Inferior parietal cortex (tissue), 1 donor: ENCODE data around the gene MRPL20.
"Not testable (repeated sequence)": the region's sequence is repeated elsewhere in the genome, so short reads cannot be mapped to it uniquely, and the experiment has no call there.

Experiments used
- DNase-seq: peaks from one replicate; pipeline ENCODE4 v3.0.0-alpha.2; 2016; ENCODE audit errors: extremely low spot score

The MRPL20 gene

DNA sequence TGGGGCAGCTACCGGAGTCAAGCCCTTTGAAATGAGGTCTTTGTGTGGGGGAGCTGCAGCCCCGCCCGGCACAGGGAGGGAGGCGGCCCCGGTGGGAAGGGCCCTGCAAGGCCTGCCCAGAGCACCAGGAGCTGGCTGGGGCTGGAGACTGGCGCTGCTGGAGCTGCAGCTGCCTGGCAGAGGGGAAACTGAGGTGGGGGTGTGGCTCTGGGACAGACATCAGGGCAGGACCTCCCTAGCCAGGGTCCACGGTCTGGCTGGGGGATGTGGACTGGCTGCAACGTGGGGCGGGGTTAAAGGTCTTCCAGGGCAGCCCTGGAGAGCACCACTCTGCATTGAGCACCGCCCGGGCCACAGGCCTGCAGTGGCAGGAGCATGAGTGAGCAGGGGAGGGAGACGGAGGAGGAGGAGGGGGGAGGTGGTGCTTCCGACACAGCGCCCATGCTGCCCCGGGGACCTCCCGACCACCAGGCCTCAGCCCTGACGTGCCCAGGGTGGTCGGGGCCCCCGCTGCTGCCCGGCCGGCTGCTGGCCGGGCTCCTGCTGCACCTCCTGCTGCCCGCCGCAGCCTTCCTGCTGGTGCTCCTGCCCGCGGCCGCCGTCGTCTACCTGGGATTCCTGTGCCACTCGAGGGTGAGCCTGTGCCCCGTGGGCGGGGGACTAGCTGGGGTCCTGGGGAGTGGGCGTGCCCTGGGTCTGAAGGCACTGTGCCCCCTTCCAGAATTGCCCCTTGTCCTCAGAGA lies 18.8 kb upstream of the MRPL20 start:
- peak; percentile 51 for DNase-seq

DNA sequence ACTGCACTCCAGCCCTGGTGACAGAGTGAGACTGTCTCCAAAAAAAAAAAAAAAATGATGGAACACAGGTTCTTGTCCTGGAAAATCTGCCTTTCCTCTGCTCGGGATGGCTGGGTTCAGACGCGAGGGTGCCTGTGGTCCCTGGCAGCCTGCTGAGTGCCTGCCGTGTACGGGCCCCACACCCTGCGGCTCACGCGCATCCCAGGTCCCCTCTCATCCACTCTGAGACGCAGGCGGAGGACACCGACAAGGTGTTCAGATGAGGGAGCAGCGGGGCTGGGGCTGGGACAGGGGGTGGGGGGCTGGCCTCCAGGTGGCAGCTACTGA lies 18.3 kb upstream of the MRPL20 start:
- DNase-seq, result no peak

DNA sequence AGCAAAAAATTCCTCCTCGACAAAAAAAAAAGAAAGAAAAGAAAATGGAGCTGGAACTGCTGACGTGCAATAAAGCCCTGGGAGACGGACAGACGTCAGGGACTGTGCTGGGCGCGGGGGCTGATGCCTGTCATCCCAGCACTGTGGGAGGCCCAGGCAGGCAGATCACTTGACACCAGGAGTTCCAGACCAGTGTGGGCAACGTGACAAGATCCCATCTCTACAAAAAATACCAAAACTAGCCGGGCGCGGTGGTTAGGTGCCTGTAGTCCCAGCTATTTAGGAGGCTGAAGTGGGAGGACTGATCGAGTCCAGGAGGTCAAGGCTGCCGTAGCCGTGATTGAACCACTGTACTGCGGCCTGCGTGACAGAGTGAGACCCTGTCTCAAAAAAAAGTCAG lies 17.6 kb upstream of the MRPL20 start:
- DNase-seq, result no peak

DNA sequence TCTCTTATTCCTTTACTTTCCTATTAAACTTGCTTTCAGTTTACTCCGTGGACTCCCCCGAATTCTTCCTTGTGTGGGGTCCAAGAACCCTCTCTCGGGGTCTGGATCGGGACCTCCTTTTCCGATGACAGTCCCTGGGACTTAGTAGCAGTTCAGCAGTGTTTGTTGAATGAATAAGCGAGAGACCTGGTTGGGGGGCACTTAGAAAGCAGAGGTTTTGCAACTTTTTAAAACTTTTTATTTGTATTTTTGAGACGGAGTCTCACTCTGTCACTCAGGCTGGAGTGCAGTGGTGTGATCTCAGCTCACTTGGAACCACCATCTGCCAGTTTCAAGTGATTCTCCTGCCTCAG lies 16.1 kb upstream of the MRPL20 start:
- no peak for DNase-seq

DNA sequence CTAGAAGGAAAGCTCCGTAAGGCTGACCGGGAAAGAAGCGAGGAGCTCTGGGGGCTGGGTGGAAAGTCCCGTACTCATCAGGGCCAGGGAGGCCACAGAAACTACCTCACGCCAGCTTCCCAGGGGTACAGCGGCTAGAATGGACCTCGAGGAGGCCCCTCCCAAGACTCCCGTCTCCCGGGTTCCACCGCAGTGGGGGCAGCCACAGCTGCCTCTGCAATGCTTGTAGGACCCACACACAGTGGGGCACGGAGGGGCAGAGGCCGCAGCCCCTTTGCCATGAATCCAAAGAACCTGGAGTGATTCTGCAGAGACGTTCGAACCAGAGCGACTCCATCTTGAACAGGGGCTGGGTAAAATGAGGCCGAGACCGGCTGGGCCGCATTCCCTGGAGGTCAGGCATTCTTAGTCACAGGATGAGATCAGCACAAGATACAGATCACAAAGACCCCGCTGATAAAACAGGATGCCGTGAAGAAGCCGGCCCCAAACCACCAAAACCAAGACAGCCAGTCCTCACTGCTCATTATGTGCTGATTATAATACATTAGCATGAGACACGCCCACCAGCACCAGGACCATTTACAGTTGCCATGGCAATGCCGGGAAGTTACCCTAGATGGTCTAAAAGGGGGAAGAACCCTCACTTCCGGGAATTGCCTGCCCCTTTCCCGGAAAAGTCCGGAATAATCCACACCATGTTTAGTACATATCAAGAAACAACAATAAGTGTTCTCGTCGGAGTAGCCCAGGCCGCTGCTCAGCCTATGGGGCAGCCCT lies 15.6 kb upstream of the MRPL20 start:
- DNase-seq, result no peak

DNA sequence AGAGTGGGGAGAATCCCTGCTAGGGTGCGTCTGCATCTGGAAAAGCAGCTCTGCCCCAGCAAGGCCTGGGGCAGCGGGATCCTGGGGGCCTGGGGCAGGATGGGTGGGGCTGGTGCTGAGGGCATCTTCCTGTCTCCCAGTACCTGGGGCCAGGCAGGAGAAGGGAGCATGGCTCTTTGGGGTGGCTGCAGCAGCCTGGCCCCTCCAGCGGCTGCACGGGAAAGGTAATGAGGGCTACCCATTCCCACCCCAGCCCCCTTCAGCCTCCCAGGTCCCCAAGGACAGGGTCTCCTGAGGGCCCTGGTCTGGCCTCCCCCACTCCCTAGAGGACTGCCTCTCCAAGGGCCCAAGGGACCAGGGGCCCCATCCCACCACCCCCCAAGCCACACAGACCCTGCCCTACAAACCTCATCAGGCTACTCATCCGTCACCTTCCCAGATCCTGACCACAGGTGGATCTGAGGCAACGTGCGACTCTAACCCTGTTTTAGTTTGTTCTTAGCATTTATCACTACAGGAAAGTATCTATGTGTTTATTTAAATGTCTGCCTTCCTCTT lies 14.9 kb upstream of the MRPL20 start:
- DNase-seq, result no peak

DNA sequence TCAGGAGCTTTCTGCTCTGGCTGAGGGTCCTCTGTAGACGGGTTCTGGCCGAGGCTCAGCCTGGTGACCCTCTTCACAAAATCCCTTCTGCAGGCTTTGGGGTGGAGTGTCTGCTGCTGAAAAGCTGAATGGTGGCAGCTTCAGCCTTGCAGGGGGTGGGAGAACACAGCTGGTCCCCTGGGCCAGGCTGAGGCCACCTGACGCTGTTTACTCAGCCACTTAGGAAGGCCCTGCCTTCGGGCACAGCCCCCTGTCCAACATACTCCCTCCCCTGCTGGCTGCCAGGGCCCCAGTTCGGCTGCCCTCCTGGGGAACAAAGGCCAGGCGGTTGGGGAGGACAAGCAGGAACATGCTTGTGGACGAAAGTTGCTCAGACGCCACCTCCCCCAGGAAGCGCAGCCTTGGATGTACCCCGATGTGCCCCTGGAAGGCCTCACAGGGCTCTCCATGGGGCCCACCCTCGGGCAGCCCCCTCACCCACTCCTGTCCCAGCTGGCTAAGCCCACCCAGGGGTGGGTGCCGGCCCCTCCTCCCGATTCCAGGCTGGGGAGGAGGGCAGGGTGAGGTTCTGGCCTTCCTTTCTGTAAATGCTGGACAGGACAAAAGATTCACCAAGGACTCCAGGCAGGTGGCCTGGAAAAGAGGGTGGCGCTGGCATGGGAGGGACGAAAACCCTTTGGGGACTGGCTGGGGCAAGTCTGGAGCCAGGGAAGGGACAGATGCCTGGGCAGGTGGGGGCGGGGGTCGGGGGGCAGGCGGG lies 14.2 kb upstream of the MRPL20 start, which contains the start of gene ANKRD65:
ANKRD65 (minus strand) TSS at position 130 of the 760 bp plus-strand sequence. CDS start 271 bp downstream, outside the sequence.
- no peak for DNase-seq

DNA sequence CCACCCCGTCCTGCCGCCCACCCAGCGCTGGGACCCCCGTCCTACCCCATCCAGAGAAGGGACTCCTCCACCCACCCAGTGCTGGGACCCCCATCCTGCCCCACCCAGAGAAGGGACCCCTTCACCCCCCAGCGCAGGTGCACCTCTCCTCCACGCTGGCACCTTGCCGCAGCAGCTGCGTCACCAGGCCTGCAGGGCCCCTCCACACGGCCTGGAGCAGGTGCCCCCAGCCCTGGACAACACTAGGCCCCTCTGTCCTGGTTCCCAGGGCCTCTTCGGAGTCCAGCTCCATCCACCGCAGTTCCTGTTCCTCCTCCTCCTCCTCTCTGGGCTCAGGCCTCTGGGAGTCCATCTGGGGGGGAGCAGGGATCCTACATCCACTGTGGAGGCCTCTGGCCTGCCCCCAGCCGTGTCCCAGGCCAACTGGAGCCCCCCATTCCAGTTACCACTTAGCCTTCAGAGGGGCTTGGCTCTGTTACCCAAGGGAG lies 13.6 kb upstream of the MRPL20 start:
- DNase-seq, result no peak

DNA sequence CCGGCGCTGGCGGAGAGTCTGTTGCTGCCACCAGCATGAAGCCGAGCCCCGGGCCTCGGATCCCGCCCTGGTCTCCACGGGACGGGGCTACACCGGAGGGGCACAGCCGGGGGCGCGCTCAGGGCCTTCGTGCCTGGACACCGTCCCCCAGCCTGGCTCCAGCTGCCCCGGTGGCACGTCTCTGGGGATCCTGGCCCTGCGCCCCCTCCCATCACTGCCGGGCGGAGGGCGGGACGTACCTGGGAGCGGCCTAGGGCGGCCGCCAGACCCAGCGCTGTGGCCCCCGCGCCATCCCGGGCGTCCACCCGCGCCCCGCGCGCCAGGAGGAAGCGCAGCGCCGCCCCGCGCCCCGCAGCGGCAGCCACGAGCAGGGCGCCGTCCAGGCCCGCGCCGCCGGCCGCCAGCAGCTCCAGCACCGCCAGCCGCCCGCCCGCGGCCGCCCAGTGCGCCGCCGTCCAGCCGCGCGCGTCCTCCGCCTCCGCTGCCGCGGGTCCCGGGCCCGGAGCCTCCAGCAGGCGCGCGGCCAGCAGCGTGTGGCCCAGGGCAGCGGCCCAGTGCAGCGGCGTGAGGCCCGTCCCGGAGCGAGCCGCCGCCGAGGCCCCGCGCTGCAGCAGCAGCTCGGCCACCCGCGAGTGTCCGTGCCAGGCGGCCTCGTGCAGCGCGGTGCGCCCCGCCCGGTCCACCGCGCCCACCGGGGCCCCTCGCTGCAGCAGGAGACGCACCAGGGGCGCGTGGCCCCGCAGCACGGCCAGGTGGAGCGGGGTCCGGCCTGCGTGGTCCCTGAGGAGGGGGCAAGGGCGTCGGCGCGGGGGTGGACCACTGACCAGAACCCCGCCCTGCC lies 12.9 kb upstream of the MRPL20 start:
- no peak for DNase-seq

DNA sequence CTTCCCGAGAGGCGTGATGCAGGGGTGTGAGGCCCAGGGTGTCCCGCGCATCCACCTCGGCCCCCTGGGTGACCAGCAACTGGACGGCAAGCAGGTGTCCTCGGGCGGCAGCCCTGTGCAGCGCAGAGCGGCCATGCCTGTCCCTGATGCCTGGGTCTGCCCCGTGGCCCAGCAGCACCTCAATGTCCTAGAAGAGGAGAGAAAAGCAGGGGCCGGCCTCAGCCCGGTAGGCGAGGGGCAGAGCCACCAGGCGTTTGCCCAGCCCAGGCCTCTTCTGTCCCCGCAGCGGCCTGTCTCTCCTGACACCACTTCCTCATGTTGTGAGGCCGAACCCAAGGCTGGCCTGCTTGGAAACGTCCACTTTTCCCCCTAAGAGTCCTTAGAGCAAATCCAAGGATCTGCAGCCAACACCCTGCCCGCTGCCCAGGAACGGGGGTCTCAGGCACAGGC lies 12.3 kb upstream of the MRPL20 start:
- no peak for DNase-seq

DNA sequence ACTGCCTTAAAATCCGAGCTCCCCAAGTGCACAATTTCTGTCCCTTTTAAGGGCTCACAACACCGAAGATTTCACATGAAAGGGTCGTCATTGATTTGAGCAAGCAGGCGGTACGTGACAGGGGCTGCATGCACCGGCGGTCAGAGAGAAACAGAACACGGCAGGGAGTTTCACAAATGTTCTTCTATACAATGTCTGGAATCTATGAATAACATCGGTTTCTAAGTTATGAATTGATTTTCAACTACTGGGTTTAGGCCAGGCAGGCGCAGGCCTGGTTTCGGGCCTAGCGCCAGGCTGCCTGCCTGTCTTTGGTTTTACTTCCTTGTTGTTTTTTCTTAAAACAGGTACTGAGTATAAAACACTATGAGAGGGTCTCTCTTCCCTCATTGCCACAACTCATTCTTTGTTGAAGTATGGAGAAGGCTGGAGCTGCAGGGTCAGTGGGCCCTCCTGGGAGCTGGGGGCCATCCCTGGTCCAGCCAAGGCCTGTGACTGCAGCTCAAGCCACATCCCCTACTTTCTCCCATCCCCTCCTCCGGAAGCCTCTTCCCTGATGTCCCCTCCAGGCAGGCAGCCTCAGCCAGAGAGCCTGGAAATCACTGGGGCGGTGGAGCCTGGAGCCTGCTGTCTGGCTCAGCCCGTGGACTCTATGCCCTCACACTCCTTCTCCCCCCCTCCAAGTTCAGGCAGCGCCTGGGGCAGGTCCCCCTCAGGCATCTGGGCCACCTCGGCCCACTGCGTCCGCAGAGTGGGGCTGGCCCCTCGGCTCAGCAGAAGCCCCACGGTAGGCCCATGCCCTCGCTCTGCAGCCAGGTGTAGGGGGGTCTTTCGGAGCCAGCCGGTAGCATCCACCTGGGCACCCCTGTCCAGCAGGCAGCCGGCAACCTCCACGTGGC lies 11.6 kb upstream of the MRPL20 start:
- DNase-seq, result no peak

DNA sequence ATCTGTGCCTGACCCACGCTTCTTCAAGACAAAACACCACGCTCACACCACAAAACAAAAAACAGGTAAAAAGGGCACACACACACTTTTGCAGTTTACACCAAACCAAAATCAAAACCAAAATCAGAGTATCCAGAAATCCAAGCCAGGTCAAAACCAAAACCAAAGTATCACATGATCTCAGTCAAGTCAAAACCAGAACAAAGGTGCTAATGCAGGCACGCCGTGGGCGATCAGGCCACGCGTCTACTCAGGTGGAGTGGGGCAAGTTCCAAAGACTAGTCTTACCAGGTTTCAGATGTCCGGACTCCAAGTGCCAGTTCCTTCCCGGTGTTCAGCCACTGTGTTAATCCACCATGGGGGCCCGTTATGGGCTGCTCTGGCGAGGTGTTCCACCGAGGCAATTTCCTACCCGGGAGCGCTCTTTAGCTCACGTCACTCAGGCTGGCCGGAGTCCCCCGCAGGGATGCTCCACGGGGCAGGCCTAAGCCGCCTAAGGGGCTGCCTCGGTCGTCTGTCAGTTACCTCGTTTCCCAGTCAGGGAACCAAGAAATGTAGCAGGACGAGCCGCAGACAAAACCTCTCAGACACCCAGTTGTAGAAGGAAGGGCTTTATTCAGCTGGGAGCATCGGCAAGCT lies 10.9 kb upstream of the MRPL20 start:
- not testable (repeated sequence) for DNase-seq

DNA sequence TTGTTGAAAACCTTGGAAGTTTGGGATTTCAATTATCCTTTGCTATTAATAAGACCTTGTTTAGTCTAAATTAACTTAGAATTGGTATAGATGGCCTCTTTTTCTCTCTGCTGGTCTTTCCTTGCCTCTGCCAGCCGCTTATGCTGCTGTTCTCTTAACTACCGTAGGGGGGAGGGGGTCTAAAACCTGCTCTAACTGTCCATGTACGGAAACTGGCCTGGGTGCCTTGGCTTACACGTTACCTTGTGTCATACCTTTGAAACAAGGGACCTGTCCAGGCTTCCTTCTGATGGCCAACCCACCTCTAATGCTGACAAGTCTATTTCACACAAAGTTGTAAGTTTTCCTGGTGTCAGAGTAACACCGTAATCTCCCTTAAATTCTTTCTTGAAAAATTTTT lies 10.3 kb upstream of the MRPL20 start:
- not testable (repeated sequence) for DNase-seq

DNA sequence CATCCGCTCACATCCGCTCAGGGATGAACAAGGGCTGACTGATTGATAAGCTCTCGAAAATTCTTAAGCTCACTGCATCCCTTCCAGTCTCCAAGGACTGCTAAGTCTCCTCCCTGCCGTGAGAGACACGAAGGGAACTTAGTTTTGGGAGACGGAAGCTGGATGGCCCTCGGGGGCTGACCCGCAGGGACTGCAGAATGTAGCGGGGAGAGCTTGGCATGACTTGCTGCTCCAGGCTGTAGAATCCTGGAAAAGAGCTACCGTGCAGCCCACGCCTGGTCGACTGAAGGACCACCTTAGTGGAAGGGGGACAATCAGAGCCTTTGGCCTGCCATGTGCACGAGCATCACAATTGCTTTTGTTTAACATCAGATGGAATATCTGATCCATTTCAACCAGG lies 8.7 kb upstream of the MRPL20 start:
- no peak for DNase-seq

DNA sequence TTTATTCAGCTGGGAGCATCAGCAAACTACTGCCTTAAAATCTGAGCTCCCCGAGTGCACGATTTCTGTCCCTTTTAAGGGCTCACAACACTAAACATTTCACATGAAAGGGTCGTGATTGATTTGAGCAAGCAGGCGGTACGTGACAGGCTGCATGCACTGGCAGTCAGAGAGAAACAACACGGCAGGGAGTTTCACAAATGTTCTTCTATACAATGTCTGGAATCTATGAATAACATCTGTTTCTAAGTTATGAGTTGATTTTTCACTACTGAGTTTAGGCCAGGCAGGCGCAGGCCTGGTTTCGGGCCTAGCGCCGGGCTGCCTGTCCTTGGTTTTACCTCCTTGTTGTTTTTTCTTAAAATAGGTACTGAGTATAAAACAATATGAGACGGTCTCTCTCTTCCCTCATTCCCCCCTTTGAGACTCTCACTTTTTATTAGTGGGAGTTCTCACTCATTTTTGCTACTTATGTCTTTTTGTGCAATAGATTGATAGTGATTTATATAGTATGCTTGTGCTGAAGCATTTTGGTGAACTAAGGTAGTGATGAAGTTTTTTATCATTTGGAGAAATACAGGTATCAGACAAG lies 5.3 kb upstream of the MRPL20 start:
- DNase-seq, result not testable (repeated sequence)

DNA sequence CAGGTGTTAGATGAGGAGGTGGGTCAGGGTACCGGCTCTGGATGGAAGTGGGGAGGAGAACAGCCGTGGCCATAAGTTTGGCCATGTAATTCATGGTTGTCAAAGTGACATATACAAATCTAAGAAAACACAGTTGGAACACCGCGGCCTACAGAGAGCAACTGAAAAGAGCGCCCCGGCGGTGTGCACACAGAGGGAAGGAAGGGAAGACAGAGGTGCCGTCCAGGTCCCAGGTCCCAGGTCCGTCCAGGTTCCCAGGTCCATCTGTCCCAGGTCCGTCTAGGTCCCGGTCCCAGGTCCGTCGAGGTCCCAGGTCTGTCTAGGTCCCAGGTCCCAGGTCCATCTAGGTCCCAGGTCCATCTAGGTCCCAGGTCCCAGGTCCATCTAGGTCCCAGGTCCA lies 4.5 kb upstream of the MRPL20 start:
- DNase-seq, result no peak

DNA sequence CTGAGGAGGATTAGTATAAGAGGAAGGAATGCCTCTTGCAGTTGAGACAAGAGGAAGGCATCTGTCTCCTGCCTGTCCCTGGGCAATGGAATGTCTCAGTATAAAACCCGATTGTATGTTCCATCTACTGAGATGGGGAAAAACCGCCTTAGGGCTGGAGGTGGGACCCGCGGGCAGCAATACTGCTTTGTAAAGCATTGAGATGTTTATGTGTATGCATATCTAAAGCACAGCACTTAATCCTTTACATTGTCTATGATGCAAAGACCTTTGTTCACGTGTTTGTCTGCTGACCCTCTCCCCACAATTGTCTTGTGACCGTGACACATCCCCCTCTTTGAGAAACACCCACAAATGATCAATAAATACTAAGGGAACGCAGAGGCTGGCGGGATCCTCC lies 3.1 kb upstream of the MRPL20 start:
- not testable (repeated sequence) for DNase-seq

DNA sequence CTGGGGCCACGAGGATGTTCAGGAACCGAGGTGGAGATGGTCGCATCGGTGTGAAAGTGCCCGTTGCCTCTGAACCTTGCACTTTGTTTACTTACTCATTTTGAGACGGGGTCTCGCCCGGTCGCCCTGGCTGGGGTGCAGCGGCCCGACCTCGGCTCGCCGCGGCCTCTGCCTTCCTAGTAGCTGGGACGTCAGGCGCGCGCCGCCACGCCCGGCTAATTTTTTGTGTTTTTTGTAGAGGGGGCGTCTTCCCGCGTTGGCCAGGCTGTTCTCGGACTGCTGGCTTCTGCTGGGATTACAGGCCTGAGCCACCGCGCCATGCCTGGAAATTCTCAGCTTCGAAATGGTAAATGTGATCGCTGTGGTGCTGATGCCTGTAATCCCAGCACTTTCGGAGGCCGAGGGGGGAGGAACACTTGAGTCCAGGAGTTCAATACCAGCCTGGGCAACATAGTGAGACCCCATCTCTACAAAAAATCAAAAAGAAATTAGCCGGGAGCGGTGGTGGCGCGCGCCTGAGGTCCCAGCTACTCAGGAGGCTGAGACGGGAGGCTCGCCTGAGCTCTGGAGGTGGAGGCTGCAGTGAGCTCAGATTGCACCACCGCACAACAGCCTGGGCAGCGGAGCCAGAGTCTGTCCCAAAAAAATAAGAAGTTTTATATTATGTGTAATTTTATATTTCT lies 684 bp upstream of the MRPL20 start:
- no peak for DNase-seq
